K562 (cell line): ENCODE data around the gene CCDC187. TPM values are rescaled to one million over a fixed set of nuclear protein-coding genes. Genes with fewer than 3 reads are reported as not detected.

Experiments used
- CHD4 ChIP-seq: fragments of 200-600 bp; sonication (generic); IDR thresholded peaks from 3 replicates; pipeline ENCODE4 v1.6.1; 2012; ENCODE audit warnings: low read depth, mild to moderate bottlenecking, mixed read lengths, low read length, inconsistent platforms; ENCODE audit not compliant: insufficient read depth, insufficient replicate concordance, poor library complexity, severe bottlenecking
- HDAC1 ChIP-seq, 2 experiments: fragments of 450-650 bp; IDR thresholded peaks; 2 replicates each; pipeline ENCODE4 v1.6.1; 2016 to 2017; ENCODE audit warnings: inconsistent platforms in 1 of 2, mild to moderate bottlenecking in 1 of 2, moderate library complexity in 1 of 2
- MBD2 ChIP-seq: sonication (generic); IDR thresholded peaks from 2 replicates; pipeline ENCODE4 v1.6.1; 2016; ENCODE audit warnings: low read depth, borderline replicate concordance
- RUNX1 ChIP-seq: sonication (generic); IDR thresholded peaks from 2 replicates; pipeline ENCODE4 v1.6.1; 2016; ENCODE audit warnings: antibody characterized with exemption, low read depth
- ZNF609 ChIP-seq: sonication (generic); formaldehyde crosslinking; IDR thresholded peaks from 2 replicates; pipeline ENCODE4 v1.8.1; 2023; ENCODE audit warnings: missing genetic modification reagents, mild to moderate bottlenecking, borderline replicate concordance
- polyA plus RNA-seq, 8 experiments: library from polyadenylated mRNA; depleted of rRNA in 4 of 8; stranded (reverse) in 5 of 8; unstranded in 3 of 8; fragments of >200 nt; fragmentation: Nextera tagmentation in 2 of 8; fragmentation: Illumina TruSeq in 1 of 8; extraction: Ambion mirVana in 2 of 8; extraction: Trizol in 1 of 8; gene quantifications; 2 replicates each; pipeline versions ENCODE4 v1.2.1 to v1.2.3, GENCODE V29; 2011 to 2014; ENCODE audit warnings: inconsistent platforms in 1 of 8, missing spikeins in 1 of 8
- total RNA-seq, 7 experiments: library from RNA; depleted of rRNA in 6 of 7; stranded (reverse); fragments of >200 nt in 6 of 7; fragmentation: Illumina TruSeq in 2 of 7; extraction: Trizol in 2 of 7; gene quantifications; 2 replicates each; pipeline versions ENCODE4 v1.2.1 to v1.2.3, GENCODE V29; 2011 to 2021; ENCODE audit warnings: low replicate concordance in 1 of 7

Gene CCDC187
- total and polyA plus RNA-seq, 9 of the 15 experiments (the other 6 are each of a cell fraction or from before 2014, with no cell fraction given), result not detected

DNA sequence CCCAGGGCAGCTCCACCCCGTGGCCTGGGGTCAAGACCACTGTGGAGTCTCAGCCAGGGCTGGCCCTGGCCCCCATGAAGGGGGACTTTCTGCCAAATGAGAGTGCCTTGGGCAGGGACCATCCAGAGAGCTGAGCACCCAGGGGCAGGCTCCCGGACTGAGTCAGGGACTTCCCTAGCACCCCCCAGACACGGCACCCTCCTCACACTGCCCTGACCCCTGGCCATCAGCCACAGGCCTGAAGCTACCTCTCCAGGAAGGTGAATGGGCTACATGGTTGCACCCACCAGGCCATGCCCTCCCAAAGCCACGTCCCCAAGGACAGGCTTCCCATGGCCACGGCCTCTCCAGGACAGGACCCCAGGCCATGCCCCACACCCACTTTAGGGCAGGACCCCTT lies 9.5 kb downstream of the CCDC187 start (continued):
- TF ChIP-seq ZNF609 (CRISPR knock-in tag), result no peak
- no peak for TF ChIP-seq RUNX1
- no peak for TF ChIP-seq MBD2
- no peak for TF ChIP-seq CHD4
- no peak for TF ChIP-seq HDAC1 (IDR thresholded peaks at IDR 0.05)
